ENCODE measurements around the gene NPM1. TPM values are rescaled to one million over a fixed set of nuclear protein-coding genes. Genes with fewer than 3 reads are reported as not detected.
"Not testable (repeated sequence)": the region's sequence is repeated elsewhere in the genome, so short reads cannot be mapped to it uniquely, and the experiment has no call there.

Gene NPM1
- total RNA-seq, 3 donors from 2014 or later, result 404 to 623 (median 596) TPM

- no peak for ATAC-seq
- intact Hi-C loops (cut with DNase I, micrococcal nuclease), result no loop called here
- no peak for TF ChIP-seq CTCF (IDR thresholded peaks at IDR 0.05)
- Histone ChIP-seq H3K36me3 (ENCODE audit: low read depth) (peaks cover 4% of the 10 kb centered on the region), H3K9me3 (no peaks in the 10 kb centered on the region), H3K4me1 (ENCODE audit: low read depth) (peaks cover 3% of the 10 kb centered on the region), H3K4me3 (no peak overlapping the region)
- no peak for DNase-seq
Observed at GRCh38 chr5:171397190-171397589, 9.5 kb downstream of the NPM1 start.

- intact Hi-C loops (cut with DNase I, micrococcal nuclease), result no loop called here
- H3K4me3 ChIP-seq, result no peak overlapping the region
- DNase-seq (no peak), ATAC-seq (no peak)
- H3K4me1 ChIP-seq (ENCODE audit: low read depth), result peaks cover 3% of the 10 kb centered on the region
- no peak for TF ChIP-seq CTCF (IDR thresholded peaks at IDR 0.05)
- peaks cover 4% of the 10 kb centered on the region for H3K36me3 ChIP-seq (ENCODE audit: low read depth)
- no peaks in the 10 kb centered on the region for H3K9me3 ChIP-seq
Observed at GRCh38 chr5:171397599-171397998, 9.9 kb downstream of the NPM1 start.

- H3K4me3 ChIP-seq; H3K9me3 ChIP-seq; H3K4me1 ChIP-seq (ENCODE audit: low read depth); H3K36me3 ChIP-seq (ENCODE audit: low read depth); DNase-seq; ATAC-seq; intact Hi-C loops (cut with DNase I, micrococcal nuclease): not testable (repeated sequence)
Observed at GRCh38 chr5:171398660-171399059, 11.0 kb downstream of the NPM1 start.

GRCh38 chr5:171400169-171400568, 12.5 kb downstream of the NPM1 start:
- Histone ChIP-seq H3K9me3 (no peaks in the 10 kb centered on the region), H3K36me3 (ENCODE audit: low read depth) (peaks cover 4% of the 10 kb centered on the region), H3K4me1 (ENCODE audit: low read depth) (peaks cover 3% of the 10 kb centered on the region), H3K4me3 (no peak overlapping the region)
- DNase-seq, result no peak
- ATAC-seq, result no peak
- no peak for TF ChIP-seq CTCF (IDR thresholded peaks at IDR 0.05)
- intact Hi-C loops (cut with DNase I, micrococcal nuclease), result no loop called here

GRCh38 chr5:171401167-171401947, 13.7 kb downstream of the NPM1 start:
- no peak overlapping the region for H3K4me3 ChIP-seq
- no peak for ATAC-seq
- intact Hi-C loops (cut with DNase I, micrococcal nuclease), result no loop called here
- DNase-seq, result no peak
- peaks cover 6% of the 10 kb centered on the region for H3K4me1 ChIP-seq (ENCODE audit: low read depth)
- peaks cover 4% of the 10 kb centered on the region for H3K36me3 ChIP-seq (ENCODE audit: low read depth)
- TF ChIP-seq CTCF (IDR thresholded peaks at IDR 0.05), result no peak
- H3K9me3 ChIP-seq, result no peaks in the 10 kb centered on the region

- H3K36me3 ChIP-seq (ENCODE audit: low read depth); intact Hi-C loops (cut with DNase I, micrococcal nuclease); DNase-seq: not testable (repeated sequence)
Observed at GRCh38 chr5:171402751-171403150, 15.1 kb downstream of the NPM1 start.

More at GRCh38 chr5:171402751-171403150, 15.1 kb downstream of the NPM1 start:
- H3K4me3 ChIP-seq; ATAC-seq; H3K4me1 ChIP-seq (ENCODE audit: low read depth); H3K9me3 ChIP-seq: not testable (repeated sequence)

All from mucosa of descending colon (tissue), 3 donors.